Fibroblast of lung (primary cell): Measurements from ENCODE around the gene TMEM171. TPM values are rescaled to one million over a fixed set of nuclear protein-coding genes. Genes with fewer than 3 reads are reported as not detected.

Experiments used
- DNase-seq, 2 donors: peaks; one replicate each; pipeline versions ENCODE4 v3.0.0 to v3.0.0-alpha.2; 2010; ENCODE audit warnings: low read depth in 2 of 2
- H2AFZ ChIP-seq: 2 replicates; pipeline ENCODE4 v1.5.1; 2012; ENCODE audit warnings: low read length, control low read depth, inconsistent platforms
- H3K27ac ChIP-seq: 2 replicates; pipeline ENCODE4 v1.5.1; 2011; ENCODE audit warnings: low read length, control low read depth; ENCODE audit not compliant: insufficient read depth
- H3K27me3 ChIP-seq: 2 replicates; pipeline ENCODE4 v1.5.1; 2011; ENCODE audit warnings: mild to moderate bottlenecking, low read length; ENCODE audit not compliant: control insufficient read depth, insufficient read depth
- H3K36me3 ChIP-seq: 2 replicates; pipeline ENCODE4 v1.5.1; 2011; ENCODE audit warnings: low read length; ENCODE audit not compliant: control insufficient read depth, insufficient read depth
- H3K4me1 ChIP-seq: 2 replicates; pipeline ENCODE4 v1.5.1; 2011; ENCODE audit warnings: low read length; ENCODE audit not compliant: control insufficient read depth, insufficient read depth; ENCODE audit errors: extremely low read depth
- H3K4me2 ChIP-seq: 2 replicates; pipeline ENCODE4 v1.5.1; 2011; ENCODE audit warnings: low read length, control low read depth; ENCODE audit not compliant: insufficient read depth; ENCODE audit errors: extremely low read depth
- H3K4me3 ChIP-seq, 4 experiments: fragments of 200-600 bp in 1 of 4; sonication (generic) in 1 of 4; replicated peaks in 1 of 4; 2 replicates each; pipeline ENCODE4 v1.5.1; 2011 to 2016; ENCODE audit warnings: low read length in 4 of 4, low read depth in 3 of 4, mild to moderate bottlenecking in 3 of 4, control low read depth in 2 of 4, inconsistent platforms in 1 of 4, mixed read lengths in 1 of 4; ENCODE audit not compliant: insufficient read depth in 1 of 4; ENCODE audit errors: control extremely low read depth in 1 of 4
- H3K79me2 ChIP-seq: 2 replicates; pipeline ENCODE4 v1.5.1; 2012; ENCODE audit warnings: mild to moderate bottlenecking, low read length, inconsistent platforms; ENCODE audit not compliant: control insufficient read depth, insufficient read depth
- H3K9ac ChIP-seq: 2 replicates; pipeline ENCODE4 v1.5.1; 2011; ENCODE audit warnings: mild to moderate bottlenecking, low read length, control low read depth; ENCODE audit not compliant: insufficient read depth
- H3K9me3 ChIP-seq: 2 replicates; pipeline ENCODE4 v1.5.1; 2012; ENCODE audit warnings: low read depth, low read length; ENCODE audit not compliant: control insufficient read depth, insufficient read depth
- H4K20me1 ChIP-seq: 2 replicates; pipeline ENCODE4 v1.5.1; 2011; ENCODE audit warnings: low read length; ENCODE audit not compliant: control insufficient read depth, insufficient read depth; ENCODE audit errors: extremely low read depth
- CTCF ChIP-seq, 2 donors: IDR thresholded peaks in 1 of 2; conservative IDR thresholded peaks in 1 of 2; 1 replicate in 1 of 2; 2 replicates in 1 of 2; pipeline ENCODE4 v1.5.1; 2011 to 2012; ENCODE audit warnings: low read length in 2 of 2, control low read depth in 1 of 2, inconsistent platforms in 1 of 2, low read depth in 1 of 2, mild to moderate bottlenecking in 1 of 2
- EZH2 ChIP-seq: IDR thresholded peaks from 2 replicates; pipeline ENCODE4 v1.5.1; 2012; ENCODE audit warnings: low read length, control low read depth, mild to moderate bottlenecking; ENCODE audit errors: missing control alignments
- polyA plus RNA-seq, 2 donors: library from polyadenylated mRNA; depleted of rRNA in 1 of 2; stranded (reverse) in 1 of 2; unstranded in 1 of 2; fragments of >200 nt; gene quantifications; 2 replicates each; pipeline ENCODE4 v1.2.1, GENCODE V29; 2011 to 2012; ENCODE audit warnings: missing spikeins in 1 of 2
- total RNA-seq: library from RNA; depleted of rRNA; stranded (reverse); fragments of >200 nt; gene quantifications from 2 replicates; pipeline ENCODE4 v1.2.1, GENCODE V29; 2014

The TMEM171 gene
- total and polyA plus RNA-seq, 2 donors (not counting 1 experiment from before 2014, with no cell fraction given), result 0.83 to 5.8 TPM

DNA sequence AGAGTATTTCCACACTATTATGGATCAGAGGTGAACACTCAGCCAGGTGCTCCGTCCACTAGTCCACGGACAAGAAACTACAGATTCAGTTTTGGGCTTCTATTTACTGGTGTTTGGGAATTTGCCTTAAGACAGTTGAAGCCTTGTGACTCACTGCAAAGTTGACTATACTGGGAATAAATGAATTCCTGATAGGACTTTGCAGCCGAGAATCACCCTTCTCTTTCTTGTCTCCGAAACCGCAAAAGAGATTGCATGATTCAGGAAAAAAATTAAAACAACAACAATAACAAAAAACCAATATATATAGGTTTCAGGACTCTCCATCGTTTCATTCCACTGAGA lies 716 bp downstream of the TMEM171 start:
- H3K79me2 ChIP-seq, result no peaks in the 10 kb centered on the region
- peak overlapping the region; percentile 37 to 74 (median 54) for H3K4me3 ChIP-seq
- no peak overlapping the region for H2AFZ ChIP-seq
- peaks cover 4% of the 10 kb centered on the region for H3K4me1 ChIP-seq
- DNase-seq, result peak in 1 of 2 donors; percentile 45
- H3K36me3 ChIP-seq, result no peaks in the 10 kb centered on the region
- peak overlapping the region; percentile 93 for H3K4me2 ChIP-seq
- no peak overlapping the region for H3K27ac ChIP-seq
- TF ChIP-seq CTCF (conservative IDR thresholded peaks at IDR 0.05 in 1 of 2, IDR thresholded peaks at IDR 0.05 in 1 of 2; ENCODE audit: low read depth in 1 of 2, low read length in 2 of 2), result no peak
- no peak for TF ChIP-seq EZH2
- no peaks in the 10 kb centered on the region for H3K9me3 ChIP-seq
- no peaks in the 10 kb centered on the region for H3K27me3 ChIP-seq
- H4K20me1 ChIP-seq, result no peaks in the 10 kb centered on the region
- H3K9ac ChIP-seq, result no peak overlapping the region

- no peak overlapping the region for H3K9ac ChIP-seq
Measured at GRCh38 chr5:73122875-73123810, 2.8 kb downstream of the TMEM171 start.

More at GRCh38 chr5:73122875-73123810, 2.8 kb downstream of the TMEM171 start:
- H3K4me2 ChIP-seq, result no peak overlapping the region
- H3K36me3 ChIP-seq, result no peaks in the 10 kb centered on the region
- no peak overlapping the region for H3K27ac ChIP-seq
- no peaks in the 10 kb centered on the region for H3K79me2 ChIP-seq
- H3K4me1 ChIP-seq, result no peaks in the 10 kb centered on the region
- H3K27me3 ChIP-seq, result no peaks in the 10 kb centered on the region
- TF ChIP-seq EZH2 (no peak), CTCF (conservative IDR thresholded peaks at IDR 0.05 in 1 of 2, IDR thresholded peaks at IDR 0.05 in 1 of 2; ENCODE audit: low read depth in 1 of 2, low read length in 2 of 2) (no peak)
- no peak overlapping the region for H3K4me3 ChIP-seq
- no peak overlapping the region for H2AFZ ChIP-seq
- no peaks in the 10 kb centered on the region for H3K9me3 ChIP-seq
- DNase-seq, result peak; percentile 42 to 47
- H4K20me1 ChIP-seq, result no peaks in the 10 kb centered on the region
